ENCODE results near the gene TRPM1.

TRPM1 gene

DNA sequence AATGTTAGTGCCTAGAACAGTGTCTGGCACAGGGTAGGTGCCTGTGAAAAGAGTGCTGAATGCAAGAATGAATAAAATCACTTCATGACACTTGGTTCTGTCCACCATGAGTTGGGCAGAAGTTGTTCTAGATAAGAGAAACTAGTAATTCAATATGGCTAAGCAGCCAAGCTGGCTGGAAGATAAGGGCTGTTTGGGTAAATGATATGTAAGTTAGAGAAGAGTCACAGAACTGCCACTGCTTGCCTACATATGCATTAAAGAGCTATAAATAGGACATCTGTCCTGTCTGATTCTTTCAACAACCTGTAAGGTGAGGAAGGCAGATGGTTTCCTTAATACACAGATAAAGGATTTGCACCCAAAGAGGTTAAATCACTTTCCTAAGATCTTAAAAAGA, 123.2 kb downstream of the TRPM1 start:
- DNase-seq (ENCODE audit: low read depth in 2 of 2), result no peak

DNA sequence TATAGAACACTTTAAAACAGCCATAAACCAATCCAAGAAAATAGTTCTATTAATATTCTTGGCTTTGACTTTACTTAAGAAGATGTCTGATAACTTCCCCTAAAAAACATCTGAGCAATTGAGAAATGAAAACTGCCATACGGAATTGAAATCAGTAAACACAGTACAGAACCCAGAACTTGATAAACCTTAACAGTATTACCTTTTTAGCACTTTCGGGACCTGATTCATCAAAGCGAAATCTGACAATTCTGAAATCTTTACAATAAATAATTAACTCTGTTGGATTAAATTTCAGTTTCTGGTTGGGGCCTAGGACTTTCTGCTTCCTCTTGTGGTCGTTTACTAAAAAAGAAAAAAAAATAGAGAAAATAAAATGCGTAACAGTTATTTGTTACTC, 127.4 kb downstream of the TRPM1 start:
- DNase-seq (ENCODE audit: low read depth in 2 of 2), result no peak

DNA sequence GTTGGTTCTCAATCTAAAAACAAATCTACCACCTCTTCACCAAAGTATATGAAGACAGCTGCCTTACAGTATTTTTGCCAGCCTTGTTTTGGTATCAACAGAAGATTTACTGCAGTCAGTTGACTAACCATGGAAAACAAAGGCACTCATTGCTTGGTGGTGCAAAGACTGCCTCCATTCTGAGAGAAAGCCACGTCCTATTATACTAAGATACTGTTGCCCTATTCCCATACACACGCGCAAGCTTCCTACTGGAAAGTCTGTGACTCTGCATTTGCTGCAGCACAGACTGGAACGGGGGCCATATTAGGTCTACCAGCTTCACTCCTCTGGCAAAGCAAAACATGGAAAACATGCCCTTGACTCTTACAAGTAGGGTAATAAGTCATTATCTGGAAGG, 128.1 kb downstream of the TRPM1 start:
- DNase-seq (ENCODE audit: low read depth in 2 of 2), result no peak

DNA sequence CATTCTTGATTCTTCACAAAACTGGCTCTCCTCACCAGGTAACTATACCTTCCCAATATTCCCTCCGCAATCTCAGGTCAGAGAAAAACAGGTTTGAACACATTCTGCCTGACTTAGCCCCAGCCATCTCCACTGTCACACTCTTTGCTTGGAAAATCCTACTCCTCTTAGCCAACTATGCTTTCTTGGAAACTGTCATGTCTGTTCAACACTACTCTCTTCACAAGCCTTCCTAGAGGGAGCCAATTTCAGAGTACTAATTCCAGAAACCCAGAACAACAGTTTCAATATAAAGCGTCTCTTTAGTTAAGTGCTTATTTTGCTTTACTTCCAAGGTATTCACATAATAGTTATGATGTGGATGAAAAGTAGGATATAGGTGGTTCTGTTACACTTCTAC, 131.8 kb downstream of the TRPM1 start:
- no peak for DNase-seq (ENCODE audit: low read depth in 2 of 2)

DNA sequence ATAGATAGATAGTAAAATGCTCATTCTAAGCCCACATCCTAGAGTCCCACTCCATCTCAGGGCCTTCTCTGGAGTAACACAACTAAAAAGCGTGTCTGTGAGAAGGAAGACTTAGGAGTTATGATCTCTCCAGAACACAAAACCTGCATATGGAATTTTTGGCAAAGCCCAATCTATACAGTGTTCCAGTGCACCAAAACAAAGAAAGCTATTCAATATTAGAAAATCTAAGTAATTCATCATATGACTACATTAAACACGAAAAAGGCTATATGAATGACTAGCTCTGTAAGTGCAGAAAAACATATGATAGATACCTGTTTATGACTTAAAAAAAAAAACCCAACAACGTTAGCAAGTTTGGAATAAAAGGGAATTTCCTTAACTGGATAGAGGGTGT, 137.8 kb downstream of the TRPM1 start:
- no peak for DNase-seq (ENCODE audit: low read depth in 2 of 2)

DNA sequence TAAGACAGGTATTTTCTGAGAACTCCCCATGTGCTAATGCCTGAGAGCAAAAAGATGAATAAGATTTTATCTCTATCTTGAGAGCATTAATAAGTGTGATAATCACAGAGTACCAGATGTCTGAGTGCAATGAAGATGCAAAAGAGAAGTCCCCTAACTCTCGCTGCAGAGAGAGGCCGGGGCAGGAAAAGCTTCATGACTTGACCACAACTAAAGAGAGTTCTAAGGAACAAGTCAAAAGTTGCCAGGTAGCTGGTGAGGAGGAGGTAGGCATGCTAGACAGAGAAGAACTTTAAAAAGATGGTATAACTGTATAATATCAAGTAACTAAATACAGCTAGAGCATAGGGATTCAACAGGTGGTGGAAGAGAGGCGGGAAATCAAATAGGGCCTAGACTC, 138.9 kb downstream of the TRPM1 start:
- DNase-seq (ENCODE audit: low read depth in 2 of 2), result no peak

DNA sequence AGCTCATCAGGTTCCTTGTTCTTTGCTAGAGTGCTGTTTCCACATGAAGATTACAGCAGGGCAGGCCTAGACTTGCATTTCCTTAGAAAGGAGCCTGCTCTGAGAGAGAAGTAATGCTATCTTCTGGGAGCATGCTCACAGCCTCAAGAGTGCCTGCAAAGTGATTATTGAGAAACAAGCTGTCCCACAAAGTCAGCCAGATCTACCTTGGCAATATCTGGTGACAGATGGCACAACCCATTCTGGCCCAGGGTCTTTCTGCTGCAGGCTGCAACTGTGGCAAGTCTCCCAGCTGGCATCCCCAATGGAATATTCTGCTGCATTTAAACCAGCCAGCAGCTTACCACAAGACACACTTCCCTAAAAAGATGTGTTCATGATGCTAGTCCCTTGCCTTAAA, 139.4 kb downstream of the TRPM1 start:
- no peak for DNase-seq (ENCODE audit: low read depth in 2 of 2)

DNA sequence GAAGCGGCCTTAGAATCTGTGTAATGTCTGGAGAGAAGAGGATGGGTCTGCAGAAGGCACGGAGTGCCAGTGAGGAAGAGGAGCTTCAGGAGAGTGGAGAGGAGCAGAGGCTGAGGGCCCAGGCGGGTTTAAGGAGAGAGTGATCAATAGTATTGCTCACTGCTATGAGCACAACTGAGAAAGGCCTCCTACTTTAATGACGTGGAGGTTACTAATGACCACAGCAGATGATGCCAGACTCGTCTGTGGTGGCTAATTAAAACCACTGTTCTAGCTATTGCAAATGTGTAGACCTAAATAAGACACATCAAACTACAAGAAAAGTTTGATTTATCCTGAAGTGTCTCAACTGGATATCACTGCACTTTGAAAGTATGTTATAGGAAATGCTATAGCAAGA, 143.3 kb downstream of the TRPM1 start:
- no peak for DNase-seq (ENCODE audit: low read depth in 2 of 2)

DNA sequence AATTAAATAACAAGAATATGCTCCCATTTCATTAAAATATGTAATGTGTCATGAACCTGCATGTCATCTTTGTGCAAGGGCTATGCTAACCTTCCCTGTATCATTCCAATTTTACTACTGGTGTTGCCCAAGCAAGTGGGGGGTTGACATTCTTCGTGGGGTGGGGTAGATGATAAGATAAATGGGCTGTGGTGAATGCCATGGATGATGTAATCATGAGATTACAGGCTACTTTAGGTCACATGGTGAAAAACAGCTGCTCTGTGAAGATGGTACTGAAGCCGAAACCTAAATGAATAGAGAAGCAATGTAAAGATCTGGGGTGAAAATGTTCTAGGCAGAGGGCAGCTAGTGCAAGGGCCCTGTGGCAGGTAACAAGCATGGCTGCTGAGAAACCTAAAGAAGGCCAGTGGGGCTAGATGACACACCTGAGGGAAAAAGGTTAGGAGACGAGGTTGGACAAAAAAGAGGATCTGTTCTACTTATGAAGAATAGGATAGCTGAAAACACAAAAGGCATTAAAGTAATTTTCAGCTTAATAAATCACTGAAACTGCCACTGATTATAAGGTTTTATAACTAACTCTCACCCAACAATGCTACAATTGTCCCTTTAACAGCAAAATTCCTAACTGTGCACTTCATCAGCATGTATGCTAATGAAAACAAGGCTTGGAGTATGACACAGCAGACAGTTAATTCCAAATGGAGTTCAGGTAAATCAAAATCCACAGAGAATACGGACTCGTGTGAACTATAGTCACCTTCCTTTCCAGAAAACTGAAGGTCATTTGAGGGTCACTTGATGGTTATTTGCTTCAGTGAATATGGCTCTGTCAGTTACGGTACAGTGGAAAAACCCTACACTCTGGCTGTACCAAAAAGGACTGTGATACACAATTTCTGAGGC, 145.1 kb downstream of the TRPM1 start:
- no peak for DNase-seq (ENCODE audit: low read depth in 2 of 2)

DNA sequence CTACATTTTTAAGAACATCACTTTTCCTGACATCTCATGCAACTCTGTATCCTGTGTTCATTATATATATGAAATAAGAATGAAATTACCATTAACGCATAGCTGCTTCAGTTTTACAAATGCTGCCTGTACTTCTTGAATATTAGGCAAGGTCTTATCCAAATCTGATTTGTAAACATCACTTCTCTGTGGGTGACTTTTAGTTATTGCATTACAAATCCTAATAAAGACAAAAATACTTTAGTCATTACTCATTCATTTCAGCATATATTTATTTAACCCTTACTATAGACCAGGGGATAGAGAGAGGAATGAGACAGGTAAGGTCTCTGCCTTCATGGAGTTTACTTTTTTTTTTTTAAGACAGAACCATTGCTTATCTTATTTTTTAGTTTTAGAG, 146.9 kb downstream of the TRPM1 start:
- DNase-seq (ENCODE audit: low read depth in 2 of 2), result no peak

DNA sequence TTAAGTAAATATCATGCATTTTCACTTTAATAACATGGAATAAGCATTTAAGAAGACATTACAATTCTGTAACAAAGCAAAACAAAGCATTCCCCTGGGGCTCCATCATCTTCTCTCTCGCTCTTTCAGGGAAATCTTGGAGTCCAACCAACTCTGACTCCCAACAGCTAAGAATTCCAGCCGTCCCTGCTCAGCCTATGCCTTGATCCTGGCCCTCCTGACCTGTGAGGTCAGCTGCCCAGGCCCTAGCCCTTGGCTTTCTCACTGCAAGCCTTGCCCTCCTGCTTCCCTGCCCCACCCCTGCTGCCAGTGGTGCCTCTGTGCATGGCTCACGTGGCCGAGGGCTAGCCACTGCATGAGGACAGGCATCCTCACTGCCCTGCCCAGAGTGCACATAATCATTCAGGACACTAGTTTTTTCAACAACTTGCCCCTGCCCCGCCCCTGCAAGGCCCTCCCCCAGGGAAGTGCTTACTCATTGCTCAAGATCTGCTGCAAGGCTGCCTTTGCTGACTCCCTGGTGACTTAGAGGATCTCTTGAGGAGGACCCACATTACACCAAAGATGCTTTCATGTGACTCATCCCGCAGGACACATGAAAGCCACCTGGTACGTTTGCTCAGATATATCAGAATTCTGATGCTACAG, 147.7 kb downstream of the TRPM1 start:
- no peak for DNase-seq (ENCODE audit: low read depth in 2 of 2)

DNA sequence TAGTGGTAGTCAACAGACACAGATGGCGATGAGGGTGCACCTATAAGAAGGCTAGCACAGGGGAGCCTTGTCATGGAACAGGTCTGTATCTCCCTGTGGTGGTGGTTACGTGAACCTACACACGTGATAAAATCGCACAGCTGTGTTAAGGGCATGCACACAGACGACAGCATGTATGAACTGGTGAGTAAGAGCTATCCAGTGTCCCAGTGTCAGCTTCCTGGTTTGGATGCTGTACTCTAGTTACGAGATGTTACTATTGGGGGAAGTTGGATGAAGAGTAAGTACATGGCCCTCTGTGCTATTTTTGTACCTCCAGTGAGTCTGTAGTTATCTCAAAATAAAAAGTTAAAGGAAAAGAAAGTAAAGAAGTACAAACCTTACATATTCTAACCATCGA, 148.3 kb downstream of the TRPM1 start:
- DNase-seq (ENCODE audit: low read depth in 2 of 2), result no peak

Data from activated CD4-positive, alpha-beta T cell treated with anti-CD3 and anti-CD28 coated beads for 24 hours (primary cell).